GM12878 (cell line): ENCODE measurements around the gene IFI30. TPM values are rescaled to one million over a fixed set of nuclear protein-coding genes. Genes with fewer than 3 reads are reported as not detected.

Experiments used
- ATAC-seq: fragments of 200-7000 bp; cut with Tn5 transposase; 3 replicates; pipeline ENCODE4 v1.9.1; 2020; ENCODE audit warnings: mild to moderate bottlenecking, moderate library complexity
- BruUV-seq: library from RNA; stranded (reverse); fragments of 400-500 nt; replicated peaks from 2 replicates; lab custom pipeline; 2021; lab: Mats Ljungman, UMichigan
- CTCF ChIA-PET: fragments of 300-600 bp; sonication (Branson Sonifier 250); formaldehyde crosslinking; extraction: SDS; loops from one replicate; lab custom pipeline; 2021; ENCODE audit warnings: inconsistent platforms; lab: Yijun Ruan, JAX
- POLR2A ChIA-PET: fragments of 350-600 bp; formaldehyde crosslinking; extraction: SDS; loops from one replicate; lab custom pipeline; 2021; ENCODE audit warnings: inconsistent platforms; lab: Charles Lee
- RAD21 ChIA-PET: fragments of 300-600 bp; sonication (Branson Sonifier 250); formaldehyde crosslinking; loops from one replicate; lab custom pipeline; 2023; ENCODE audit warnings: antibody characterized with exemption; ENCODE audit not compliant: unreplicated experiment; lab: Charles Lee
- SMC1A ChIA-PET: fragments of 300-600 bp; sonication (Branson Sonifier 250); formaldehyde crosslinking; loops from one replicate; lab custom pipeline; 2023; ENCODE audit not compliant: unreplicated experiment, uncharacterized antibody; lab: Charles Lee
- DNase-seq: peaks from one replicate; pipeline ENCODE4 v3.0.0-alpha.2; 2011; ENCODE audit warnings: low read depth, low spot score
- FAIRE-seq: peaks from 3 replicates; lab custom pipeline; 2011; peaks lifted over from hg19 to GRCh38; lab: Jason Lieb, UNC
- H2AFZ ChIP-seq: 2 replicates; pipeline ENCODE4 v1.6.0; 2011; ENCODE audit warnings: low read depth, low read length, control low read depth; ENCODE audit not compliant: control insufficient read depth
- H3K27ac ChIP-seq: 2 replicates; pipeline ENCODE4 v1.5.1; 2011; ENCODE audit warnings: control low read depth; ENCODE audit not compliant: control insufficient read depth, insufficient read depth
- H3K27me3 ChIP-seq, 2 experiments: replicated peaks in 1 of 2; 2 replicates each; pipeline versions ENCODE4 v1.6.0 to v1.6.1; 2011; ENCODE audit warnings: low read length in 1 of 2; ENCODE audit not compliant: control insufficient read depth in 2 of 2, insufficient read depth in 2 of 2
- H3K36me3 ChIP-seq, 2 experiments: 2 replicates each; pipeline ENCODE4 v1.5.1; 2011; ENCODE audit warnings: low read length in 1 of 2; ENCODE audit not compliant: control insufficient read depth in 2 of 2, insufficient read depth in 2 of 2
- H3K4me1 ChIP-seq: 2 replicates; pipeline ENCODE4 v1.6.1; 2011; ENCODE audit warnings: mild to moderate bottlenecking, low read length, moderate library complexity, mixed read lengths; ENCODE audit not compliant: control insufficient read depth, insufficient read depth
- H3K4me2 ChIP-seq: 2 replicates; pipeline ENCODE4 v1.6.0; 2011; ENCODE audit warnings: control low read depth; ENCODE audit not compliant: control insufficient read depth, insufficient read depth
- H3K4me3 ChIP-seq: fragments of 200-600 bp; sonication (generic); 2 replicates; pipeline ENCODE4 v1.5.1; 2016
- H3K79me2 ChIP-seq: 2 replicates; pipeline ENCODE4 v1.6.0; 2011; ENCODE audit warnings: low read length; ENCODE audit not compliant: control insufficient read depth, insufficient read depth
- H3K9ac ChIP-seq: 2 replicates; pipeline ENCODE4 v1.8.0; 2011; ENCODE audit warnings: low read length, control low read depth, mixed read lengths; ENCODE audit not compliant: control insufficient read depth, insufficient read depth
- H3K9me3 ChIP-seq: replicated peaks from 3 replicates; pipeline ENCODE4 v1.5.1; 2011; ENCODE audit warnings: mild to moderate bottlenecking, low read length; ENCODE audit not compliant: control insufficient read depth, insufficient read depth
- H4K20me1 ChIP-seq: 2 replicates; pipeline ENCODE4 v1.6.0; 2011; ENCODE audit not compliant: control insufficient read depth, insufficient read depth
- CEBPZ ChIP-seq: fragments of 150-350 bp; IDR thresholded peaks from 2 replicates; pipeline ENCODE4 v1.6.1; 2016; ENCODE audit warnings: low read depth, low read length
- KAT2A ChIP-seq: conservative IDR thresholded peaks from 2 replicates; pipeline ENCODE4 v1.6.1; 2011; ENCODE audit warnings: low read depth, low read length; ENCODE audit not compliant: control insufficient read depth
- NR2F1 ChIP-seq: fragments of 450-650 bp; conservative IDR thresholded peaks from 2 replicates; pipeline ENCODE4 v1.6.1; 2017; ENCODE audit warnings: mild to moderate bottlenecking
- WGBS: methylation state at CpG from one replicate; pipeline ENCODE4 v1.1.6; 2016; ENCODE audit warnings: low lambda C conversion rate; ENCODE audit not compliant: insufficient replicate concordance, insufficient coverage; ENCODE audit errors: missing lambda C conversion rate; 5-methylcytosine and 5-hydroxymethylcytosine counted together
- in situ Hi-C: fragments of 300-500 bp; cut with MboI; formaldehyde crosslinking; loops from 9 replicates; pipeline ENCODE4 v1.14.3; 2018; ENCODE audit warnings: mixed read lengths
- intact Hi-C: fragments of 100-400 bp; cut with micrococcal nuclease; formaldehyde crosslinking; loops from one replicate; pipeline ENCODE4 v1.14.2; 2022; ENCODE audit not compliant: unreplicated experiment
- polyA plus RNA-seq, 11 experiments: library from polyadenylated mRNA; depleted of rRNA in 4 of 11; unstranded in 6 of 11; stranded (reverse) in 5 of 11; fragments of >200 nt; fragmentation: Nextera tagmentation in 4 of 11; fragmentation: Illumina TruSeq in 1 of 11; extraction: Ambion mirVana in 4 of 11; extraction: Trizol in 1 of 11; gene quantifications; 1 replicate in 1 of 11; 2 replicates in 10 of 11; pipeline versions ENCODE4 v1.2.1 to v1.2.3, GENCODE V29; 2011 to 2016; ENCODE audit warnings: inconsistent platforms in 2 of 11, missing spikeins in 2 of 11, low read depth in 1 of 11
- total RNA-seq, 4 experiments: library from RNA; depleted of rRNA in 3 of 4; stranded (reverse); fragments of >200 nt in 3 of 4; fragmentation: Illumina TruSeq in 1 of 4; extraction: Trizol in 1 of 4; gene quantifications; 2 replicates each; pipeline versions ENCODE4 v1.2.1 to v1.2.3, GENCODE V29; 2013 to 2021

The IFI30 gene
- total and polyA plus RNA-seq, 10 of the 15 experiments (the other 5 are each of a cell fraction or from before 2014, with no cell fraction given) = 221 to 1,112 (median 451) TPM

- no peak for TF ChIP-seq CEBPZ
Observed at GRCh38 chr19:18205200-18205892, 31.7 kb downstream of the IFI30 start (continued).

GRCh38 chr19:18206018-18206417 is 32.4 kb downstream of the IFI30 start:
- no peak for FAIRE-seq
- BruUV-seq = no TSS peak
- POLR2A ChIA-PET = interaction anchor here (0.5 to 3.4 kb wide), 10 partner anchors 14 to 211 kb away, joined by 3 to 29 read pairs (median 4); partner anchors contain the start of genes JUND and MPV17L2
- no peaks in the 10 kb centered on the region for H4K20me1 ChIP-seq
- no peak for DNase-seq
- H3K27me3 ChIP-seq = no peaks in the 10 kb centered on the region
- TF ChIP-seq KAT2A = no peak
- TF ChIP-seq NR2F1 = no peak
- TF ChIP-seq, all 136 proteins: peak for 0
- Histone ChIP-seq H3K4me3 (no peak overlapping the region), H3K36me3 (no peaks in the 10 kb centered on the region; a peak in 1 of 4 replicates), H2AFZ (no peak overlapping the region), H3K79me2 (peaks cover 9% of the 10 kb centered on the region), H3K9ac (no peak overlapping the region), H3K9me3 (no peaks in the 10 kb centered on the region), H3K27ac (no peak overlapping the region), H3K4me2 (no peak overlapping the region), H3K4me1 (peaks cover 6% of the 10 kb centered on the region)
- ATAC-seq = no peak
- intact Hi-C loops = loop anchor here (5.0 to 10.0 kb wide), 2 partner anchors 121 to 209 kb away; partner anchors contain the start of gene SSBP4
- ChIA-PET CTCF (interaction anchor here (1.2 to 11.7 kb wide), 9 partner anchors 14 to 209 kb away, joined by 3 to 213 read pairs (median 7); partner anchors contain the start of gene MPV17L2), RAD21 (interaction anchor here (0.9 to 8.1 kb wide), 8 partner anchors 14 to 143 kb away, joined by 3 to 175 read pairs (median 10); partner anchors contain the start of genes JUND and MPV17L2), SMC1A (interaction anchor here (1.0 to 9.5 kb wide), 9 partner anchors 14 to 205 kb away, joined by 3 to 121 read pairs (median 5); a partner anchor contains a TSS)
- WGBS = 73% methylated on average over 12 of the region's 12 CpGs
- in situ Hi-C loops = loop anchor here (5.0 kb wide), 1 partner anchor 41 kb away; no protein-coding TSS in a partner anchor
